Calu3 (cell line): ENCODE results near the gene NELFB. TPM values are rescaled to one million over a fixed set of nuclear protein-coding genes. Genes with fewer than 3 reads are reported as not detected.
A peak's percentile ranks its signal among the peaks of the same experiment; 100 is the strongest.
"Not testable (repeated sequence)": the region's sequence is repeated elsewhere in the genome, so short reads cannot be mapped to it uniquely, and the experiment has no call there.

Experiments used
- BruUV-seq: library from RNA; stranded (reverse); fragments of 400-500 nt; replicated peaks from 2 replicates; lab custom pipeline; 2021; lab: Mats Ljungman, UMichigan
- CTCF ChIA-PET: fragments of 300-600 bp; sonication (Branson Sonifier 250); formaldehyde crosslinking; loops from one replicate; lab custom pipeline; 2022; ENCODE audit warnings: antibody characterized with exemption; lab: Charles Lee
- DNase-seq: peaks from one replicate; pipeline ENCODE4 v3.0.0; 2022
- H3K27ac Mint-ChIP-seq: one replicate; pipeline ENCODE4 v1.8.0; 2022; ENCODE audit warnings: mixed read lengths; ENCODE audit not compliant: unreplicated experiment
- H3K27me3 Mint-ChIP-seq: one replicate; pipeline ENCODE4 v1.8.0; 2022; ENCODE audit warnings: mixed read lengths; ENCODE audit not compliant: unreplicated experiment
- H3K36me3 Mint-ChIP-seq: one replicate; pipeline ENCODE4 v1.8.0; 2022; ENCODE audit warnings: mild to moderate bottlenecking, moderate library complexity, mixed read lengths; ENCODE audit not compliant: insufficient read depth, unreplicated experiment
- H3K4me1 Mint-ChIP-seq: one replicate; pipeline ENCODE4 v1.8.0; 2022; ENCODE audit warnings: mild to moderate bottlenecking, low read depth, mixed read lengths; ENCODE audit not compliant: unreplicated experiment
- H3K4me3 Mint-ChIP-seq: one replicate; pipeline ENCODE4 v1.8.0; 2022; ENCODE audit warnings: mild to moderate bottlenecking, low read depth, moderate library complexity, mixed read lengths; ENCODE audit not compliant: unreplicated experiment
- H3K9me3 Mint-ChIP-seq: one replicate; pipeline ENCODE4 v1.8.0; 2022; ENCODE audit warnings: low read depth, mixed read lengths; ENCODE audit not compliant: unreplicated experiment
- intact Hi-C: fragments of 100-400 bp; cut with micrococcal nuclease; formaldehyde crosslinking; loops from one replicate; pipeline ENCODE4 v1.10.0; 2022; ENCODE audit not compliant: unreplicated experiment
- total RNA-seq: library from RNA; stranded (reverse); gene quantifications from 2 replicates; pipeline ENCODE4 v1.2.3, GENCODE V29; 2022
- TF ChIP-seq, protein P1 (sequence below): fragments of 200-600 bp; IDR thresholded peaks from one replicate; pipeline ENCODE4 v1.8.0; 2022; ENCODE audit warnings: antibody characterized with exemption; ENCODE audit not compliant: unreplicated experiment

Gene NELFB
- total RNA-seq, 1 experiment from 2014 or later, result 43.5 TPM

DNA sequence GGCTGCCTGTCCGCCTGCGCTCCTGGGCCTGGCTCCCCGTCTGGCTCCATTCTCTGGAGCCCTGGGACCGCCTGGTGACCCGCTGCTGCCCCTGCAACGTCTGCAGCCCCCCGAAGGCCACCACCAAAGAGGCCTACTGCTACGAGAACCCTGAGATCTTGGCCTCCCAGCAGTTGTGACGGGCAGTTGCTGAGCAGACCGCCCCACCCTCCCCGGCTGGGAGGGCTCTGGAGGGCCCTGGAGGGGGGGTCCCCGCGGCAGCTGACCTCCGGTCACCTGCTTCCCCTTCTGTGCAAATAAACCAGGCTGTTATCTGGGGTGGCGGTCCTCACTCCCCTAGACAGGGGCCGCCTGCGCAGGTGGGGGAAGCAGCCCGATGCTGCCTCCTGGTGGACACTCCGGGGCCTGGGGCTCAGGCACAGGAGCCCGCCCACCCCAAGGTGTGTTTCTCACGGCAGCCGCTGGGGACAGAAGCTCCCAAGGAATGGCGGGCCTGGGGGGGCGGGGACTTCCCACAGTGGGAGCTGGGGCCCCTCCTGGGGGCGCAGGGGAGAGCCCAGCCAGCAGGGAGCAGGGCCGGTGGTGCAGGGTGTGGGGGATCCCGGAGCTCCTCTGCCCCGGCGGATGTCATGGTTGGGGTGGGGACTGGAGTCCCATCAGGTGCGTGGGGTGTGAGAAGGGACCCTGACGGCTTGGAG is 18.7 kb upstream of the NELFB start:
- intact Hi-C loops, result no loop called here
- Mint-ChIP-seq H3K36me3 (peaks cover 37% of the 10 kb centered on the region), H3K4me3 (no peak overlapping the region), H3K27ac (no peak overlapping the region), H3K9me3 (no peaks in the 10 kb centered on the region), H3K27me3 (peaks cover 27% of the 10 kb centered on the region), H3K4me1 (peaks cover 27% of the 10 kb centered on the region)
- TF ChIP-seq, protein P1, sequence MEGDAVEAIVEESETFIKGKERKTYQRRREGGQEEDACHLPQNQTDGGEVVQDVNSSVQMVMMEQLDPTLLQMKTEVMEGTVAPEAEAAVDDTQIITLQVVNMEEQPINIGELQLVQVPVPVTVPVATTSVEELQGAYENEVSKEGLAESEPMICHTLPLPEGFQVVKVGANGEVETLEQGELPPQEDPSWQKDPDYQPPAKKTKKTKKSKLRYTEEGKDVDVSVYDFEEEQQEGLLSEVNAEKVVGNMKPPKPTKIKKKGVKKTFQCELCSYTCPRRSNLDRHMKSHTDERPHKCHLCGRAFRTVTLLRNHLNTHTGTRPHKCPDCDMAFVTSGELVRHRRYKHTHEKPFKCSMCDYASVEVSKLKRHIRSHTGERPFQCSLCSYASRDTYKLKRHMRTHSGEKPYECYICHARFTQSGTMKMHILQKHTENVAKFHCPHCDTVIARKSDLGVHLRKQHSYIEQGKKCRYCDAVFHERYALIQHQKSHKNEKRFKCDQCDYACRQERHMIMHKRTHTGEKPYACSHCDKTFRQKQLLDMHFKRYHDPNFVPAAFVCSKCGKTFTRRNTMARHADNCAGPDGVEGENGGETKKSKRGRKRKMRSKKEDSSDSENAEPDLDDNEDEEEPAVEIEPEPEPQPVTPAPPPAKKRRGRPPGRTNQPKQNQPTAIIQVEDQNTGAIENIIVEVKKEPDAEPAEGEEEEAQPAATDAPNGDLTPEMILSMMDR, result peak; percentile 94
- BruUV-seq, result no TSS peak
- CTCF ChIA-PET, result interaction anchor here (0.5 to 1.5 kb wide), 16 partner anchors 9 to 206 kb away, joined by 3 to 8 read pairs (median 4); partner anchors contain the start of genes ANAPC2, RNF224, SSNA1 and TOR4A
- peak; percentile 88 for DNase-seq

DNA sequence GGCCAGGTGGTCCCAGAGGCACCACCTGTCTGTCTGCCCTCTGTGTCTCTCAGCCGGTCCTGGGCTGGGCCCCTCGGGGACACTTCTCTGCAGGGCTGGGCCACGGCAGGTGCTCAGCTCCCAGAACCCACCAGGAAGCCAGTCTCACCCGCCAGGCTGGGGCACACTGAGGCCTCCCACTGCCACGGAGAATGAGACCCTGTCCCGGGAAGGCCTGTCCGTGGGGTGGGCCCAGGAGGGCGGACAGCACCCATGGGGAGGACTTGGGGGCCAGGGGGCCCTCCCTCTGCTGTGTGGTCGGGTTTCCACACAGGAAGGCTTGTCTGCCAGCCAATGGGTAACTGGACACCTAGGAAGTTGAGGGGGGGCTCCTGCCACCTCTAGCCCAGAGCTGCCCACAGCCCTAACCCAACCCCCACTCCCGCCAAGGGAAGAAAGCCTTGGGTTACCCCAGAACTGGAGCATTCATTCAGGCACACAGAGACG is 18.1 kb upstream of the NELFB start:
- H3K4me3 Mint-ChIP-seq, result no peak overlapping the region
- CTCF ChIA-PET, result interaction anchor here (0.6 to 1.5 kb wide), 13 partner anchors 10 to 107 kb away, joined by 3 to 8 read pairs (median 4); partner anchors contain the start of genes ANAPC2, RNF224, SSNA1 and TOR4A
- TF ChIP-seq, protein P1, result no peak
- no TSS peak for BruUV-seq
- H3K27me3 Mint-ChIP-seq, result peaks cover 30% of the 10 kb centered on the region
- H3K4me1 Mint-ChIP-seq, result peaks cover 27% of the 10 kb centered on the region
- no peak for DNase-seq
- peaks cover 42% of the 10 kb centered on the region for H3K36me3 Mint-ChIP-seq
- intact Hi-C loops, result no loop called here
- H3K9me3 Mint-ChIP-seq, result no peaks in the 10 kb centered on the region
- H3K27ac Mint-ChIP-seq, result no peak overlapping the region

GRCh38 chr9:137237759-137238726 is 17.1 kb upstream of the NELFB start:
- Mint-ChIP-seq H3K27ac (no peak overlapping the region), H3K4me1 (peaks cover 27% of the 10 kb centered on the region), H3K4me3 (peak overlapping the region; percentile 43), H3K36me3 (peaks cover 53% of the 10 kb centered on the region), H3K27me3 (peaks cover 30% of the 10 kb centered on the region), H3K9me3 (no peaks in the 10 kb centered on the region)
- BruUV-seq, result no TSS peak
- no peak for DNase-seq
- CTCF ChIA-PET, result no interaction called here
- intact Hi-C loops, result no loop called here
- TF ChIP-seq, protein P1, result no peak

DNA sequence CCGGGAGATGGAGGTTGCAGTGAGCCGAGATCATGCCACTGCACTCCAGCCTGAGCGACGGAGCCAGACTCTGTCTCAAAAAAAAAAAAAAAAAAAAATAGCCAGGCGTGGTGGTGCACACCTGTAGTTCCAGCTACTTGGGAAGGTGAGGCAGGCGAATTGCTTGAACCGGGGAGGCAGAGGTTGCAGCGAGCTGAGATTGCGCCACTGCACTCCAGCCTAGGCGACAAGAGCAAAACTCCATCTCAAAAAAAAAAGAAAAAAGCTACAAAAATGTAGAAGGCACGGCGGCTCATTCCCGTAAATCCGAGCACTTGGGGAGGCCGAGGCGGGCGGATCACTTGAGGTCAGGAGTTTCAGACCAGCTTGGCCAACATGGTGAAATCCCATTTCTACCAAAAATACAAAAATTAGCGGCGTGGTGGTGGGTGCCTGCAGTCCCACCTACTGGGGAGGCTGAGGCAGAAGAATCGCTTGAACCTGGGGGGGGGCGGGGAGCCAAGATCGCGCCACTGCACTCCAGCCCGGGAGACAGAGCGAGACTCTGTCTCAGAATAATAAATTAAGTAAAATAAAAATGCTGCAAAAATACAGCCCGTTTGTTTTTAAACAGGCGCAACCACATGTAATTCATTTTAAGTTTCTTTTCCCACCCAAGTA is 15.5 kb upstream of the NELFB start:
- Mint-ChIP-seq H3K36me3 (peaks cover 68% of the 10 kb centered on the region), H3K4me3 (peak overlapping the region; percentile 76), H3K27me3 (peaks cover 24% of the 10 kb centered on the region), H3K4me1 (peaks cover 36% of the 10 kb centered on the region)
- H3K9me3 Mint-ChIP-seq, DNase-seq, intact Hi-C loops, H3K27ac Mint-ChIP-seq: not testable (repeated sequence)
- BruUV-seq, result TSS peak; percentile 53
- CTCF ChIA-PET, result interaction anchor here (1.4 kb wide), 1 partner anchor 15 kb away, joined by 3 read pairs; no protein-coding TSS in a partner anchor
